GM12878 (cell line): ENCODE measurements around the gene PREX1. TPM values are rescaled to one million over a fixed set of nuclear protein-coding genes. Genes with fewer than 3 reads are reported as not detected.

Experiments
- ATAC-seq: fragments of 200-7000 bp; cut with Tn5 transposase; 3 replicates; pipeline ENCODE4 v1.9.1; 2020; ENCODE audit warnings: mild to moderate bottlenecking, moderate library complexity
- BruUV-seq: library from RNA; stranded (reverse); fragments of 400-500 nt; replicated peaks from 2 replicates; lab custom pipeline; 2021; lab: Mats Ljungman, UMichigan
- CTCF ChIA-PET: fragments of 300-600 bp; sonication (Branson Sonifier 250); formaldehyde crosslinking; extraction: SDS; loops from one replicate; lab custom pipeline; 2021; ENCODE audit warnings: inconsistent platforms; lab: Yijun Ruan, JAX
- POLR2A ChIA-PET: fragments of 350-600 bp; formaldehyde crosslinking; extraction: SDS; loops from one replicate; lab custom pipeline; 2021; ENCODE audit warnings: inconsistent platforms; lab: Charles Lee
- RAD21 ChIA-PET: fragments of 300-600 bp; sonication (Branson Sonifier 250); formaldehyde crosslinking; loops from one replicate; lab custom pipeline; 2023; ENCODE audit warnings: antibody characterized with exemption; ENCODE audit not compliant: unreplicated experiment; lab: Charles Lee
- SMC1A ChIA-PET: fragments of 300-600 bp; sonication (Branson Sonifier 250); formaldehyde crosslinking; loops from one replicate; lab custom pipeline; 2023; ENCODE audit not compliant: unreplicated experiment, uncharacterized antibody; lab: Charles Lee
- DNase-seq: peaks from one replicate; pipeline ENCODE4 v3.0.0-alpha.2; 2011; ENCODE audit warnings: low read depth, low spot score
- FAIRE-seq: peaks from 3 replicates; lab custom pipeline; 2011; peaks lifted over from hg19 to GRCh38; lab: Jason Lieb, UNC
- H2AFZ ChIP-seq: 2 replicates; pipeline ENCODE4 v1.6.0; 2011; ENCODE audit warnings: low read depth, low read length, control low read depth; ENCODE audit not compliant: control insufficient read depth
- H3K27ac ChIP-seq: 2 replicates; pipeline ENCODE4 v1.5.1; 2011; ENCODE audit warnings: control low read depth; ENCODE audit not compliant: control insufficient read depth, insufficient read depth
- H3K27me3 ChIP-seq, 2 experiments: replicated peaks in 1 of 2; 2 replicates each; pipeline versions ENCODE4 v1.6.0 to v1.6.1; 2011; ENCODE audit warnings: low read length in 1 of 2; ENCODE audit not compliant: control insufficient read depth in 2 of 2, insufficient read depth in 2 of 2
- H3K36me3 ChIP-seq, 2 experiments: 2 replicates each; pipeline ENCODE4 v1.5.1; 2011; ENCODE audit warnings: low read length in 1 of 2; ENCODE audit not compliant: control insufficient read depth in 2 of 2, insufficient read depth in 2 of 2
- H3K4me1 ChIP-seq: 2 replicates; pipeline ENCODE4 v1.6.1; 2011; ENCODE audit warnings: mild to moderate bottlenecking, low read length, moderate library complexity, mixed read lengths; ENCODE audit not compliant: control insufficient read depth, insufficient read depth
- H3K4me2 ChIP-seq: 2 replicates; pipeline ENCODE4 v1.6.0; 2011; ENCODE audit warnings: control low read depth; ENCODE audit not compliant: control insufficient read depth, insufficient read depth
- H3K4me3 ChIP-seq: fragments of 200-600 bp; sonication (generic); 2 replicates; pipeline ENCODE4 v1.5.1; 2016
- H3K79me2 ChIP-seq: 2 replicates; pipeline ENCODE4 v1.6.0; 2011; ENCODE audit warnings: low read length; ENCODE audit not compliant: control insufficient read depth, insufficient read depth
- H3K9ac ChIP-seq: 2 replicates; pipeline ENCODE4 v1.8.0; 2011; ENCODE audit warnings: low read length, control low read depth, mixed read lengths; ENCODE audit not compliant: control insufficient read depth, insufficient read depth
- H3K9me3 ChIP-seq: replicated peaks from 3 replicates; pipeline ENCODE4 v1.5.1; 2011; ENCODE audit warnings: mild to moderate bottlenecking, low read length; ENCODE audit not compliant: control insufficient read depth, insufficient read depth
- H4K20me1 ChIP-seq: 2 replicates; pipeline ENCODE4 v1.6.0; 2011; ENCODE audit not compliant: control insufficient read depth, insufficient read depth
- FOXK2 ChIP-seq: fragments of 450-650 bp; IDR thresholded peaks from 2 replicates; pipeline ENCODE4 v1.6.1; 2017; ENCODE audit warnings: mild to moderate bottlenecking, moderate library complexity
- HDGF ChIP-seq: fragments of 450-650 bp; IDR thresholded peaks from 2 replicates; pipeline ENCODE4 v1.6.1; 2016; ENCODE audit warnings: antibody characterized with exemption
- MTA3 ChIP-seq: IDR thresholded peaks from 2 replicates; pipeline ENCODE4 v1.6.1; 2012; ENCODE audit warnings: low read length, inconsistent platforms, borderline replicate concordance
- NR2C2 ChIP-seq: IDR thresholded peaks from 2 replicates; pipeline ENCODE4 v1.6.1; 2011; ENCODE audit warnings: borderline replicate concordance, low read depth; ENCODE audit not compliant: control insufficient read depth, insufficient read length
- RB1 ChIP-seq: fragments of 450-650 bp; formaldehyde crosslinking; IDR thresholded peaks from 2 replicates; pipeline ENCODE4 v1.6.1; 2017; ENCODE audit warnings: mild to moderate bottlenecking, borderline replicate concordance
- RFX5 ChIP-seq: IDR thresholded peaks from 2 replicates; pipeline ENCODE4 v1.6.1; 2011; ENCODE audit warnings: low read depth, low read length, improper control_type of control experiment
- SREBF1 ChIP-seq: IDR thresholded peaks from 2 replicates; pipeline ENCODE4 v1.6.1; 2012; ENCODE audit warnings: mild to moderate bottlenecking, low read length
- YY1 ChIP-seq: IDR thresholded peaks from 2 replicates; pipeline ENCODE4 v1.6.1; 2011; ENCODE audit warnings: low read depth, mild to moderate bottlenecking, low read length
- ZNF217 ChIP-seq: fragments of 450-650 bp; IDR thresholded peaks from 2 replicates; pipeline ENCODE4 v1.6.1; 2017; ENCODE audit warnings: antibody characterized with exemption, mild to moderate bottlenecking
- WGBS: methylation state at CpG from one replicate; pipeline ENCODE4 v1.1.6; 2016; ENCODE audit warnings: low lambda C conversion rate; ENCODE audit not compliant: insufficient replicate concordance, insufficient coverage; ENCODE audit errors: missing lambda C conversion rate; 5-methylcytosine and 5-hydroxymethylcytosine counted together
- in situ Hi-C: fragments of 300-500 bp; cut with MboI; formaldehyde crosslinking; loops from 9 replicates; pipeline ENCODE4 v1.14.3; 2018; ENCODE audit warnings: mixed read lengths
- intact Hi-C: fragments of 100-400 bp; cut with micrococcal nuclease; formaldehyde crosslinking; loops from one replicate; pipeline ENCODE4 v1.14.2; 2022; ENCODE audit not compliant: unreplicated experiment
- polyA plus RNA-seq, 11 experiments: library from polyadenylated mRNA; depleted of rRNA in 4 of 11; unstranded in 6 of 11; stranded (reverse) in 5 of 11; fragments of >200 nt; fragmentation: Nextera tagmentation in 4 of 11; fragmentation: Illumina TruSeq in 1 of 11; extraction: Ambion mirVana in 4 of 11; extraction: Trizol in 1 of 11; gene quantifications; 1 replicate in 1 of 11; 2 replicates in 10 of 11; pipeline versions ENCODE4 v1.2.1 to v1.2.3, GENCODE V29; 2011 to 2016; ENCODE audit warnings: inconsistent platforms in 2 of 11, missing spikeins in 2 of 11, low read depth in 1 of 11
- total RNA-seq, 4 experiments: library from RNA; depleted of rRNA in 3 of 4; stranded (reverse); fragments of >200 nt in 3 of 4; fragmentation: Illumina TruSeq in 1 of 4; extraction: Trizol in 1 of 4; gene quantifications; 2 replicates each; pipeline versions ENCODE4 v1.2.1 to v1.2.3, GENCODE V29; 2013 to 2021
- TF ChIP-seq, protein P1 (sequence below): IDR thresholded peaks from 2 replicates; pipeline ENCODE4 v1.6.1; 2012; ENCODE audit warnings: low read depth, low read length, improper control_type of control experiment
- TF ChIP-seq, protein P2 (sequence below): fragments of 450-650 bp; IDR thresholded peaks from 2 replicates; pipeline ENCODE4 v1.6.1; 2014; ENCODE audit warnings: mild to moderate bottlenecking
- TF ChIP-seq, protein P3 (sequence below): fragments of 450-650 bp; IDR thresholded peaks from 2 replicates; pipeline ENCODE4 v1.6.1; 2016; ENCODE audit warnings: mild to moderate bottlenecking
- TF ChIP-seq, protein P4 (sequence below): IDR thresholded peaks from 2 replicates; pipeline ENCODE4 v1.6.1; 2011; ENCODE audit warnings: low read depth, mild to moderate bottlenecking, low read length, moderate library complexity, borderline replicate concordance; ENCODE audit errors: extremely low read depth

The PREX1 gene
- total and polyA plus RNA-seq, 10 of the 15 experiments (the other 5 are each of a cell fraction or from before 2014, with no cell fraction given): 2.6 to 114 (median 38.9) TPM

DNA sequence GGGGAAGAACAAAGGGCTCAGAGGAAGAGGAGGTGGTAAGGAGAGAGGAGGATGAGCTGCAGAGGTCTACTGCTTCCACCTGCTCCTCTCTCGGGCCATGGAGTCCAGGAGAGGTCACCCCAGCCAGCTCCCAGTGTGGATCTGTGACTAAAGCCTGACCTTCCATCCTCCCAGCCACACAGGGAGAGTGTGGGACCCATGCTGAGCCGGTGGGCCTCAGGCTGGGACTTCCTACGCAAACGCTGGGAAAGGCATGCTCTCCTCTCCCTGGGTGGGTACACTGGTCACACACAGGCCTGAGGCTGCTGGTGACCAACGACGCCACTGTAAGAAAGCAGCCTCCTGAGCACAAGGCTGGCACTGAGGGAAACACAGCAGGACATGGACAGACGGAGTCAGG is 111.3 kb downstream of the PREX1 start:
- CTCF ChIA-PET: interaction anchor here (3.0 kb wide), 1 partner anchor 59 kb away, joined by 7 read pairs; no protein-coding TSS in a partner anchor
- Histone ChIP-seq H2AFZ (no peak overlapping the region), H3K4me1 (peaks cover 88% of the 10 kb centered on the region), H3K36me3 (peaks cover 16% of the 10 kb centered on the region in 2 experiments; a peak in 3 of 4 replicates), H3K4me3 (no peak overlapping the region), H3K9me3 (no peaks in the 10 kb centered on the region), H3K4me2 (peak overlapping the region; percentile 72), H3K27me3 (no peaks in the 10 kb centered on the region), H3K27ac (peak overlapping the region; percentile 87), H4K20me1 (no peaks in the 10 kb centered on the region), H3K9ac (peak overlapping the region; percentile 33; the same call in 1 of the 2 replicates), H3K79me2 (peaks cover 90% of the 10 kb centered on the region)
- FAIRE-seq (no peak), ATAC-seq (no peak), DNase-seq (no peak)
- POLR2A ChIA-PET: no interaction called here
- intact Hi-C loops (loop anchor here (10.0 kb wide), 1 partner anchor 188 kb away; no protein-coding TSS in a partner anchor), in situ Hi-C loops (no loop called here)
- WGBS: 65% methylated on average over 7 of the region's 7 CpGs
- TF ChIP-seq NR2C2: no peak
- no peak for TF ChIP-seq RB1
- TF ChIP-seq, protein P1, sequence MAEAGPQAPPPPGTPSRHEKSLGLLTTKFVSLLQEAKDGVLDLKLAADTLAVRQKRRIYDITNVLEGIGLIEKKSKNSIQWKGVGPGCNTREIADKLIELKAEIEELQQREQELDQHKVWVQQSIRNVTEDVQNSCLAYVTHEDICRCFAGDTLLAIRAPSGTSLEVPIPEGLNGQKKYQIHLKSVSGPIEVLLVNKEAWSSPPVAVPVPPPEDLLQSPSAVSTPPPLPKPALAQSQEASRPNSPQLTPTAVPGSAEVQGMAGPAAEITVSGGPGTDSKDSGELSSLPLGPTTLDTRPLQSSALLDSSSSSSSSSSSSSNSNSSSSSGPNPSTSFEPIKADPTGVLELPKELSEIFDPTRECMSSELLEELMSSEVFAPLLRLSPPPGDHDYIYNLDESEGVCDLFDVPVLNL: no peak
- no peak for TF ChIP-seq RFX5
- RAD21 ChIA-PET: interaction anchor here (0.6 to 1.3 kb wide), 3 partner anchors 53 to 208 kb away, joined by 3 read pairs; no protein-coding TSS in a partner anchor
- SMC1A ChIA-PET: interaction anchor here (0.7 to 15.6 kb wide), 9 partner anchors 11 to 271 kb away, joined by 3 to 141 read pairs (median 5); no protein-coding TSS in a partner anchor
- BruUV-seq: no TSS peak

DNA sequence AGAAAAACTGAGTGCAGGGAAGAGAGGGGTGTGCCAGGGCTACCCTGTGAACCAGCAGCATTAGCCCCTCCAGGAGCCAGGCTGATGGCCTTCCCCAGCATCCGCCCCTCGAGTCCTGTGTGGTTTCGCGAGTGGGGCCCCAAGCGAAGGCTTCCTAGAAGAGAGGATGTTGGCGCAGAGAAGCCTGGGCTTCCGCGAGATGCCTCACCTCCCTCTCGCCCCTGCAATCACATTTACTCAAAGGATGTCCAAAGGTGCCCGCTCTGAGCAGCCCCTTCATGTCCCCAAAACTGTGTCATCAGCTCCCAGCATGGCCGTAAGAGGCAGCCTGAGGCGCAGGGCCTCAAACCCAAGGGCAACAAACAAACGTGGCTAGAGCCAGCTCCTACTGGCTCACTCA is 111.7 kb downstream of the PREX1 start:
- H3K79me2 ChIP-seq: peaks cover 89% of the 10 kb centered on the region
- H3K36me3 ChIP-seq: peaks cover 16 to 20% of the 10 kb centered on the region in 2 experiments; a peak in 3 of 4 replicates
- FAIRE-seq: no peak
- no peaks in the 10 kb centered on the region for H3K27me3 ChIP-seq
- H3K4me1 ChIP-seq: peaks cover 84% of the 10 kb centered on the region
- RAD21 ChIA-PET: no interaction called here
- no peak overlapping the region for H3K4me3 ChIP-seq
- H3K9me3 ChIP-seq: no peaks in the 10 kb centered on the region
- H3K27ac ChIP-seq: peak overlapping the region; percentile 87
- peak overlapping the region; percentile 33; the same call in 1 of the 2 replicates for H3K9ac ChIP-seq
- no peak for ATAC-seq
- WGBS: 18% methylated on average over 13 of the region's 13 CpGs
- intact Hi-C loops (loop anchor here (10.0 kb wide), 1 partner anchor 189 kb away; no protein-coding TSS in a partner anchor), in situ Hi-C loops (no loop called here)
- BruUV-seq: no TSS peak
- no peak overlapping the region for H2AFZ ChIP-seq
- POLR2A ChIA-PET: no interaction called here
- H3K4me2 ChIP-seq: peak overlapping the region; percentile 72
- no peaks in the 10 kb centered on the region for H4K20me1 ChIP-seq
- no peak for DNase-seq
- SMC1A ChIA-PET: interaction anchor here (0.8 to 15.6 kb wide), 6 partner anchors 24 to 271 kb away, joined by 3 to 141 read pairs (median 4); no protein-coding TSS in a partner anchor
- CTCF ChIA-PET: interaction anchor here (3.0 kb wide), 1 partner anchor 59 kb away, joined by 7 read pairs; no protein-coding TSS in a partner anchor
- TF ChIP-seq, protein P2, sequence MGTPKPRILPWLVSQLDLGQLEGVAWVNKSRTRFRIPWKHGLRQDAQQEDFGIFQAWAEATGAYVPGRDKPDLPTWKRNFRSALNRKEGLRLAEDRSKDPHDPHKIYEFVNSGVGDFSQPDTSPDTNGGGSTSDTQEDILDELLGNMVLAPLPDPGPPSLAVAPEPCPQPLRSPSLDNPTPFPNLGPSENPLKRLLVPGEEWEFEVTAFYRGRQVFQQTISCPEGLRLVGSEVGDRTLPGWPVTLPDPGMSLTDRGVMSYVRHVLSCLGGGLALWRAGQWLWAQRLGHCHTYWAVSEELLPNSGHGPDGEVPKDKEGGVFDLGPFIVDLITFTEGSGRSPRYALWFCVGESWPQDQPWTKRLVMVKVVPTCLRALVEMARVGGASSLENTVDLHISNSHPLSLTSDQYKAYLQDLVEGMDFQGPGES: no peak
- TF ChIP-seq, protein P3, sequence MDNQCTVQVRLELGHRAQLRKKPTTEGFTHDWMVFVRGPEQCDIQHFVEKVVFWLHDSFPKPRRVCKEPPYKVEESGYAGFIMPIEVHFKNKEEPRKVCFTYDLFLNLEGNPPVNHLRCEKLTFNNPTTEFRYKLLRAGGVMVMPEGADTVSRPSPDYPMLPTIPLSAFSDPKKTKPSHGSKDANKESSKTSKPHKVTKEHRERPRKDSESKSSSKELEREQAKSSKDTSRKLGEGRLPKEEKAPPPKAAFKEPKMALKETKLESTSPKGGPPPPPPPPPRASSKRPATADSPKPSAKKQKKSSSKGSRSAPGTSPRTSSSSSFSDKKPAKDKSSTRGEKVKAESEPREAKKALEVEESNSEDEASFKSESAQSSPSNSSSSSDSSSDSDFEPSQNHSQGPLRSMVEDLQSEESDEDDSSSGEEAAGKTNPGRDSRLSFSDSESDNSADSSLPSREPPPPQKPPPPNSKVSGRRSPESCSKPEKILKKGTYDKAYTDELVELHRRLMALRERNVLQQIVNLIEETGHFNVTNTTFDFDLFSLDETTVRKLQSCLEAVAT: no peak
- no peak for TF ChIP-seq HDGF
- no peak for TF ChIP-seq RFX5
- 0 out of 2 replicates have a peak, but pooled peaks have one; percentile 26 for TF ChIP-seq YY1
- TF ChIP-seq FOXK2: no peak
- TF ChIP-seq MTA3: no peak
- TF ChIP-seq, protein P4, sequence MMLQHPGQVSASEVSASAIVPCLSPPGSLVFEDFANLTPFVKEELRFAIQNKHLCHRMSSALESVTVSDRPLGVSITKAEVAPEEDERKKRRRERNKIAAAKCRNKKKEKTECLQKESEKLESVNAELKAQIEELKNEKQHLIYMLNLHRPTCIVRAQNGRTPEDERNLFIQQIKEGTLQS: no peak
- TF ChIP-seq SREBF1: no peak
- no peak for TF ChIP-seq ZNF217
